ENCODE measurements around the gene GOLT1B.
"Not testable (repeated sequence)": the region's sequence is repeated elsewhere in the genome, so short reads cannot be mapped to it uniquely, and the experiment has no call there.

The GOLT1B gene

GRCh38 chr12:21501258-21502163, at the start of gene GOLT1B, which contains the start of gene RECQL:
Gene GOLT1B (plus strand): TSS chr12:21501789. CDS start chr12:21501924, 135 bp downstream.
Gene RECQL (minus strand): TSS chr12:21501635. CDS start chr12:21499570, 2,065 bp downstream.
- peak; percentile 62 to 74 (median 71) for DNase-seq

- DNase-seq, result no peak
Observed at GRCh38 chr12:21453312-21453852, 48.2 kb upstream of the GOLT1B start.

- no peak for DNase-seq
Observed at GRCh38 chr12:21456291-21456780, 45.3 kb upstream of the GOLT1B start.

- no peak for DNase-seq
Observed at GRCh38 chr12:21459474-21459873, 42.1 kb upstream of the GOLT1B start.

- DNase-seq, result not testable (repeated sequence)
Observed at GRCh38 chr12:21467334-21467733, 34.3 kb upstream of the GOLT1B start.

- no peak for DNase-seq
Observed at GRCh38 chr12:21471294-21471693, 30.3 kb upstream of the GOLT1B start.

- no peak for DNase-seq
Observed at GRCh38 chr12:21472197-21472823, 29.3 kb upstream of the GOLT1B start.

- DNase-seq, result no peak
Observed at GRCh38 chr12:21475552-21475951, 26.0 kb upstream of the GOLT1B start.

- no peak for DNase-seq
Observed at GRCh38 chr12:21476949-21477348, 24.6 kb upstream of the GOLT1B start.

- DNase-seq, result no peak
Observed at GRCh38 chr12:21478756-21479455, 22.7 kb upstream of the GOLT1B start.

GRCh38 chr12:21483531-21483930, 18.1 kb upstream of the GOLT1B start:
- no peak for DNase-seq

GRCh38 chr12:21485998-21486397, 15.6 kb upstream of the GOLT1B start:
- no peak for DNase-seq

GRCh38 chr12:21499765-21500164, 1.8 kb upstream of the GOLT1B start:
- no peak for DNase-seq

- DNase-seq, result no peak
Observed at GRCh38 chr12:21500786-21501257, 767 bp upstream of the GOLT1B start.

GRCh38 chr12:21502164-21502496, 541 bp downstream of the GOLT1B start:
- peak in 2 of 4 experiments; percentile 16 to 33 for DNase-seq

GRCh38 chr12:21502872-21503271, 1.3 kb downstream of the GOLT1B start:
- no peak for DNase-seq

- DNase-seq, result no peak
Observed at GRCh38 chr12:21505888-21506287, 4.3 kb downstream of the GOLT1B start.

- no peak for DNase-seq
Observed at GRCh38 chr12:21507849-21508248, 6.3 kb downstream of the GOLT1B start.

GRCh38 chr12:21509768-21510167, 8.2 kb downstream of the GOLT1B start:
- no peak for DNase-seq

GRCh38 chr12:21516281-21516680, 14.7 kb downstream of the GOLT1B start:
- DNase-seq, result no peak

GRCh38 chr12:21518451-21518850, 16.9 kb downstream of the GOLT1B start:
- DNase-seq, result no peak

GRCh38 chr12:21521541-21521940, 20.0 kb downstream of the GOLT1B start:
- no peak for DNase-seq

- DNase-seq, result no peak
Observed at GRCh38 chr12:21523148-21523547, 21.6 kb downstream of the GOLT1B start.
